Measurements from ENCODE around the gene CUL1. TPM values are rescaled to one million over a fixed set of nuclear protein-coding genes. Genes with fewer than 3 reads are reported as not detected.

The CUL1 gene
- polyA plus RNA-seq, 1 donor from 2014 or later = 77.5 TPM

- no peak overlapping the region for H2AFZ ChIP-seq (ENCODE audit: low read depth, low read length)
- H4K20me1 ChIP-seq (ENCODE audit: insufficient read depth) = no peaks in the 10 kb centered on the region
- no peak overlapping the region for H3K9ac ChIP-seq (ENCODE audit: low read length)
- H3K9me3 ChIP-seq (ENCODE audit: low read length) = no peaks in the 10 kb centered on the region
- H3K9me2 ChIP-seq (ENCODE audit: insufficient read depth, low read length) = no peaks in the 10 kb centered on the region
- H3K36me3 ChIP-seq (ENCODE audit: insufficient read depth, low read length) = peaks cover 8% of the 10 kb centered on the region
- H3K79me2 ChIP-seq (replicated peaks; ENCODE audit: insufficient read depth, low read length) = no peaks in the 10 kb centered on the region
- H3F3A ChIP-seq (ENCODE audit: insufficient read depth, low read length, poor library complexity, severe bottlenecking) = no peaks in the 10 kb centered on the region
- H3K4me2 ChIP-seq (ENCODE audit: low read length) = no peak overlapping the region
- TF ChIP-seq EP300 (conservative IDR thresholded peaks at IDR 0.05; ENCODE audit: poor library complexity, severe bottlenecking) (no peak), SMC3 (conservative IDR thresholded peaks at IDR 0.05; ENCODE audit: poor library complexity) (no peak), REST (IDR thresholded peaks at IDR 0.05; ENCODE audit: borderline replicate concordance) (no peak), CTCF (IDR thresholded peaks at IDR 0.05; ENCODE audit: poor library complexity, severe bottlenecking) (no peak), TAF1 (IDR thresholded peaks at IDR 0.05; ENCODE audit: low read depth) (no peak), EZH2 (IDR thresholded peaks at IDR 0.05; ENCODE audit: borderline replicate concordance, insufficient read depth, low read length, poor library complexity, severe bottlenecking) (no peak), MXI1 (conservative IDR thresholded peaks at IDR 0.05; ENCODE audit: poor library complexity, severe bottlenecking) (no peak), POLR2AphosphoS5 (IDR thresholded peaks at IDR 0.05) (no peak), RAD21 (conservative IDR thresholded peaks at IDR 0.05) (no peak)
- no peaks in the 10 kb centered on the region for H3K27me3 ChIP-seq (ENCODE audit: insufficient read depth, low read depth, low read length)
- no peak overlapping the region for H3K27ac ChIP-seq (ENCODE audit: low read length)
- no peak overlapping the region for H3K4me3 ChIP-seq (ENCODE audit: low read length)
Observed at GRCh38 chr7:148791546-148791945, 92.8 kb downstream of the CUL1 start.

- Histone ChIP-seq H3K27ac (ENCODE audit: low read length) (no peak overlapping the region), H3K9me2 (ENCODE audit: insufficient read depth, low read length) (no peaks in the 10 kb centered on the region), H3K27me3 (ENCODE audit: insufficient read depth, low read depth, low read length) (no peaks in the 10 kb centered on the region), H3K4me2 (ENCODE audit: low read length) (no peak overlapping the region), H4K20me1 (ENCODE audit: insufficient read depth) (no peaks in the 10 kb centered on the region), H3K9me3 (ENCODE audit: low read length) (peaks cover 1% of the 10 kb centered on the region), H3K36me3 (ENCODE audit: insufficient read depth, low read length) (peaks cover 15% of the 10 kb centered on the region), H2AFZ (ENCODE audit: low read depth, low read length) (no peak overlapping the region), H3K4me3 (ENCODE audit: low read length) (no peak overlapping the region), H3F3A (ENCODE audit: insufficient read depth, low read length, poor library complexity, severe bottlenecking) (no peaks in the 10 kb centered on the region), H3K9ac (ENCODE audit: low read length) (no peak overlapping the region), H3K79me2 (replicated peaks; ENCODE audit: insufficient read depth, low read length) (no peaks in the 10 kb centered on the region)
- no peak for TF ChIP-seq EP300 (conservative IDR thresholded peaks at IDR 0.05; ENCODE audit: poor library complexity, severe bottlenecking)
- no peak for TF ChIP-seq REST (IDR thresholded peaks at IDR 0.05; ENCODE audit: borderline replicate concordance)
- no peak for TF ChIP-seq POLR2AphosphoS5 (IDR thresholded peaks at IDR 0.05)
- TF ChIP-seq TAF1 (IDR thresholded peaks at IDR 0.05; ENCODE audit: low read depth) = no peak
- TF ChIP-seq EZH2 (IDR thresholded peaks at IDR 0.05; ENCODE audit: borderline replicate concordance, insufficient read depth, low read length, poor library complexity, severe bottlenecking) = no peak
- TF ChIP-seq MXI1 (conservative IDR thresholded peaks at IDR 0.05; ENCODE audit: poor library complexity, severe bottlenecking) = no peak
- no peak for TF ChIP-seq CTCF (IDR thresholded peaks at IDR 0.05; ENCODE audit: poor library complexity, severe bottlenecking)
- no peak for TF ChIP-seq RAD21 (conservative IDR thresholded peaks at IDR 0.05)
- no peak for TF ChIP-seq SMC3 (conservative IDR thresholded peaks at IDR 0.05; ENCODE audit: poor library complexity)
Observed at GRCh38 chr7:148793590-148793989, 94.9 kb downstream of the CUL1 start.
